ENCODE results near the gene SEMA6D.

The SEMA6D gene

GRCh38 chr15:47718497-47719437, 1.5 kb downstream of the SEMA6D start:
- no peak for DNase-seq
- H3K9ac ChIP-seq (ENCODE audit: low read depth, low read length) = no peak overlapping the region
- H3K9me3 ChIP-seq (ENCODE audit: insufficient read depth, low read length, severe bottlenecking) = no peaks in the 10 kb centered on the region
- no peaks in the 10 kb centered on the region for H3K79me2 ChIP-seq (ENCODE audit: insufficient read depth, low read length)
- H3K4me1 ChIP-seq (ENCODE audit: insufficient read depth, low read length) = no peaks in the 10 kb centered on the region
- H3K4me2 ChIP-seq (ENCODE audit: insufficient read depth, low read length) = no peak overlapping the region
- TF ChIP-seq EZH2 (IDR thresholded peaks at IDR 0.05; ENCODE audit: borderline replicate concordance, low read depth, low read length, severe bottlenecking) = no peak
- no peak for TF ChIP-seq CTCF (IDR thresholded peaks at IDR 0.05; ENCODE audit: borderline replicate concordance, extremely low read depth, low read length, poor library complexity, severe bottlenecking)
- no peaks in the 10 kb centered on the region for H3K27me3 ChIP-seq (ENCODE audit: insufficient read depth, low read length, poor library complexity)
- ATAC-seq (ENCODE audit: insufficient read depth, low read depth) = no peak
- no peaks in the 10 kb centered on the region for H3K36me3 ChIP-seq (ENCODE audit: insufficient read depth, low read length)
- no peak overlapping the region for H2AFZ ChIP-seq (ENCODE audit: low read depth, low read length)
- H3K27ac ChIP-seq (ENCODE audit: low read length) = no peak overlapping the region
- H3K4me3 ChIP-seq (ENCODE audit: low read depth in 1 of 2, low read length in 2 of 2) = no peak overlapping the region
- H4K20me1 ChIP-seq (ENCODE audit: insufficient read depth, low read length) = no peaks in the 10 kb centered on the region

- Histone ChIP-seq H3K36me3 (ENCODE audit: insufficient read depth, low read length) (no peaks in the 10 kb centered on the region), H3K27ac (ENCODE audit: low read length) (no peak overlapping the region), H3K9ac (ENCODE audit: low read depth, low read length) (no peak overlapping the region), H4K20me1 (ENCODE audit: insufficient read depth, low read length) (no peaks in the 10 kb centered on the region), H3K4me1 (ENCODE audit: insufficient read depth, low read length) (no peaks in the 10 kb centered on the region), H3K9me3 (ENCODE audit: insufficient read depth, low read length, severe bottlenecking) (no peaks in the 10 kb centered on the region), H3K4me3 (ENCODE audit: low read depth in 1 of 2, low read length in 2 of 2) (no peak overlapping the region), H3K27me3 (ENCODE audit: insufficient read depth, low read length, poor library complexity) (no peaks in the 10 kb centered on the region), H3K79me2 (ENCODE audit: insufficient read depth, low read length) (no peaks in the 10 kb centered on the region), H3K4me2 (ENCODE audit: insufficient read depth, low read length) (no peak overlapping the region), H2AFZ (ENCODE audit: low read depth, low read length) (no peak overlapping the region)
- DNase-seq (no peak), ATAC-seq (ENCODE audit: insufficient read depth, low read depth) (no peak)
- no peak for TF ChIP-seq CTCF (IDR thresholded peaks at IDR 0.05; ENCODE audit: borderline replicate concordance, extremely low read depth, low read length, poor library complexity, severe bottlenecking)
- TF ChIP-seq EZH2 (IDR thresholded peaks at IDR 0.05; ENCODE audit: borderline replicate concordance, low read depth, low read length, severe bottlenecking) = no peak
These were observed 2.4 kb downstream of the SEMA6D start for GRCh38 chr15:47719730-47720129.

GRCh38 chr15:47720555-47720954, 3.2 kb downstream of the SEMA6D start:
- no peaks in the 10 kb centered on the region for H3K79me2 ChIP-seq (ENCODE audit: insufficient read depth, low read length)
- no peak overlapping the region for H3K9ac ChIP-seq (ENCODE audit: low read depth, low read length)
- no peak for TF ChIP-seq EZH2 (IDR thresholded peaks at IDR 0.05; ENCODE audit: borderline replicate concordance, low read depth, low read length, severe bottlenecking)
- TF ChIP-seq CTCF (IDR thresholded peaks at IDR 0.05; ENCODE audit: borderline replicate concordance, extremely low read depth, low read length, poor library complexity, severe bottlenecking) = no peak
- no peaks in the 10 kb centered on the region for H3K4me1 ChIP-seq (ENCODE audit: insufficient read depth, low read length)
- no peak overlapping the region for H3K27ac ChIP-seq (ENCODE audit: low read length)
- H3K27me3 ChIP-seq (ENCODE audit: insufficient read depth, low read length, poor library complexity) = no peaks in the 10 kb centered on the region
- no peaks in the 10 kb centered on the region for H3K9me3 ChIP-seq (ENCODE audit: insufficient read depth, low read length, severe bottlenecking)
- DNase-seq (no peak), ATAC-seq (ENCODE audit: insufficient read depth, low read depth) (no peak)
- no peaks in the 10 kb centered on the region for H4K20me1 ChIP-seq (ENCODE audit: insufficient read depth, low read length)
- no peak overlapping the region for H2AFZ ChIP-seq (ENCODE audit: low read depth, low read length)
- H3K4me3 ChIP-seq (ENCODE audit: low read depth in 1 of 2, low read length in 2 of 2) = no peak overlapping the region
- no peak overlapping the region for H3K4me2 ChIP-seq (ENCODE audit: insufficient read depth, low read length)
- H3K36me3 ChIP-seq (ENCODE audit: insufficient read depth, low read length) = no peaks in the 10 kb centered on the region

Measured in DND-41 (cell line).